SU-DHL-6 (cell line): ENCODE data around the gene SLC25A4.
"Not testable (repeated sequence)": the region's sequence is repeated elsewhere in the genome, so short reads cannot be mapped to it uniquely, and the experiment has no call there.

ENCODE experiments used
- EZH2phosphoT487 ChIP-seq: fragments of 200-600 bp; sonication (generic), shearing (Covaris generic); conservative IDR thresholded peaks from 2 replicates; pipeline ENCODE4 v1.6.1; 2018; ENCODE audit warnings: mild to moderate bottlenecking, antibody characterized with exemption, low read length, moderate library complexity, mixed read lengths
- TF ChIP-seq, protein P1 (sequence below): fragments of 200-600 bp; sonication (generic); IDR thresholded peaks from one replicate; pipeline ENCODE4 v1.5.1; 2017; ENCODE audit warnings: antibody characterized with exemption, mild to moderate bottlenecking, low read length, moderate library complexity; ENCODE audit not compliant: insufficient read depth, poor library complexity, severe bottlenecking

- TF ChIP-seq, protein P1, sequence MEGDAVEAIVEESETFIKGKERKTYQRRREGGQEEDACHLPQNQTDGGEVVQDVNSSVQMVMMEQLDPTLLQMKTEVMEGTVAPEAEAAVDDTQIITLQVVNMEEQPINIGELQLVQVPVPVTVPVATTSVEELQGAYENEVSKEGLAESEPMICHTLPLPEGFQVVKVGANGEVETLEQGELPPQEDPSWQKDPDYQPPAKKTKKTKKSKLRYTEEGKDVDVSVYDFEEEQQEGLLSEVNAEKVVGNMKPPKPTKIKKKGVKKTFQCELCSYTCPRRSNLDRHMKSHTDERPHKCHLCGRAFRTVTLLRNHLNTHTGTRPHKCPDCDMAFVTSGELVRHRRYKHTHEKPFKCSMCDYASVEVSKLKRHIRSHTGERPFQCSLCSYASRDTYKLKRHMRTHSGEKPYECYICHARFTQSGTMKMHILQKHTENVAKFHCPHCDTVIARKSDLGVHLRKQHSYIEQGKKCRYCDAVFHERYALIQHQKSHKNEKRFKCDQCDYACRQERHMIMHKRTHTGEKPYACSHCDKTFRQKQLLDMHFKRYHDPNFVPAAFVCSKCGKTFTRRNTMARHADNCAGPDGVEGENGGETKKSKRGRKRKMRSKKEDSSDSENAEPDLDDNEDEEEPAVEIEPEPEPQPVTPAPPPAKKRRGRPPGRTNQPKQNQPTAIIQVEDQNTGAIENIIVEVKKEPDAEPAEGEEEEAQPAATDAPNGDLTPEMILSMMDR = not testable (repeated sequence)
- not testable (repeated sequence) for TF ChIP-seq EZH2phosphoT487
Observed at GRCh38 chr4:185107574-185107973, 35.5 kb upstream of the SLC25A4 start.
